HG02981 (cell line): ENCODE measurements around the gene CDH13.

Experiments used
- ATAC-seq: cut with Tn5 transposase; IDR thresholded peaks from one replicate; pipeline ENCODE4 v1.9.1; 2021; ENCODE audit warnings: mild to moderate bottlenecking, moderate library complexity; ENCODE audit not compliant: unreplicated experiment

CDH13 gene

DNA sequence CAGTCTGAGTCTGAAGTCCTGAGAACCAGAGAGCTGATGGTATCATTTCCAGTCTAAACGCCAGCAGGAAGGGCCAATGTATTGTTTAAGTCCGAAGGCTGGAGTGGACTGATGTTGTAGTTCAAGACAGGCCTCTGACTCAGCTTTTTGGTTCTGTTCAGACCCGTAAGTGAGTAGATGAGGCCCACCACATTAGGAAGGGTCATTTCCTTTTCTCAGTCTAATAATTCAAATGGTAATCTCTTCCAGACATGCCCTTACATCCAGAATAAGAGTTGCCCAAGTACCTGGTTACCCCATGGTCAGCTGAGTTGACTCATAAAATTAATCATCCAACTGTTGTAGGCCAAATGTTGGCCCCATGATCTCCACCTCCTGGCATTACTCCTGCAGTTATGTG is 738.4 kb downstream of the CDH13 start:
- no peak for ATAC-seq

GRCh38 chr16:83366228-83366627 is 739.5 kb downstream of the CDH13 start:
- ATAC-seq, result no peak

GRCh38 chr16:83374979-83375378 is 748.2 kb downstream of the CDH13 start:
- no peak for ATAC-seq

DNA sequence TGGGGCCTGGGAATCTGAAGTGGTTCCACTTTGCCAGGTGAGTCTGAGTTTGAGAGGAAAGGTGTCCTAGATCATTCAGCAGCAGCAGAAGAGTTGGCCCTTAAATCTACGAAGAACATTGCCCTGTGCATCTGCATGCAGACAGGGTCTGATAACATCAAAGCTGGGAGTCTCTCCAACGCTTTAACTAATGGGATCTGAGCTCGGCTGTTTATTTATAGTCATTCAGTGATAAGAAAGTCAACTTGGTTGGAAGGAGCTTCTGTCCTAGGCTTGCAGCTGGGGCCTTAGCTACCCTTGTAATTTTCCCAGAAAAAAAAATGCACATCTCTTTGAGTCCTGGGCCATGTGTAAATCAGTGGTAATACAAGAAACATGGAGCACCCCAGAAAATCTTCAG is 763.0 kb downstream of the CDH13 start:
- ATAC-seq, result no peak

DNA sequence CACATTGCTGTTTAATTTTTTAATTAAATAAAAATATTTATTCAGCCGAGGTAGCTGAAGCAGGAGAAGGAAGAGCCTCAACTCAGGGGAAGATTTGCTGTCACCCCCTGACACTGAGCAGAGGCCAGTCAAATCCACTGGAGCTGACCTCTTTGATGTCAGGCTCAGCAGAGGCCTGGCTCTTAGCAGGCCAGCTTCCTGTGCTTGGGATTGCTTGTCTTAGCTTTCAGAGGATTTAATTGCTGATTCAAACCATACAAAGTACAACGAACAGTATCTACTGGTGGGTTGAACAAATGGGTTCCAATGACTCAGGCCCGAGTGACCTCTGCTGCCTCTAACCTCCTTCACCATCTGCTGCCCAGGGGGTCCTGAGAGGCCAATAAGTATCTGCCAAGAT is 764.0 kb downstream of the CDH13 start:
- no peak for ATAC-seq

GRCh38 chr16:83392743-83393142 is 766.0 kb downstream of the CDH13 start:
- ATAC-seq, result no peak

- ATAC-seq, result no peak
Measured at GRCh38 chr16:83393196-83393981, 766.6 kb downstream of the CDH13 start.

- ATAC-seq, result no peak
Measured at GRCh38 chr16:83397601-83398291, 771.0 kb downstream of the CDH13 start.

DNA sequence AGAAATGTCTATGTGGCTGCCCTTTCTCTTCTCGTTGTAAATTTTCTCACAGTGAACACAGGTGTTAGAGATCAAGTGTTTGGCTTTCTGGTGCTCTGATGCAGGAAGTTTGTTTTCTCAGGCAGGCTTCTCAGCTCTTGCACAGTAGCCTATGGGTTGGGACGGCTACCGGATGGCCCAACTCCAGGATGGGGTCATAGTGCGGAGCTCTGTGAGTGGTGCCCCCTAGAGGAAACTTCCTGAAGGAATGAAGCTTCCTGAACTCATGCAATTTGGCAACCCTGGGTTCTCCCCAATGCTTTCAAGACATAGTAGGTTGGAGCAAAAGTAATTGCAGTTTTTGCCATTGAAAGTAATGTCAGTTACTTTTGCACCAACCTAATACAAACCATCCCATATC is 773.5 kb downstream of the CDH13 start:
- no peak for ATAC-seq

GRCh38 chr16:83402160-83402814 is 775.5 kb downstream of the CDH13 start:
- no peak for ATAC-seq

DNA sequence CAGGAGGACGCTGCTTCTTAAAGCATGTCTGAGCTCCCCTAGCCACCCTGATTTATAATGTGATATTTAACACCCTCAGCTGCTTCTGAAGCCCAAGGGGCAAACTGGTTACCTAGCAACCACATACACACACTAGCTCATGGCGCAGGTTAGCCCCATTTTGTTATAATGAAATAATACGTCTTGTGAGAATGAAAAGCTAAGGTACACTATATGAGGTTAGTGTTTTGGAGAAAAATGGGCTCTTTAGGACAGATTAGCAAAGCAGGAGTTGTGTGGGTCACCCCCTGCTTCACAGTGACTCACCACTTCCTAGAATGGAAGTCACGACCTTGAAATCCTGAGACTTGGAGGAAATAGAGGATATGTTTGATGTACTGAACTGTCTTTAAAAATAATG is 776.2 kb downstream of the CDH13 start:
- ATAC-seq, result no peak

DNA sequence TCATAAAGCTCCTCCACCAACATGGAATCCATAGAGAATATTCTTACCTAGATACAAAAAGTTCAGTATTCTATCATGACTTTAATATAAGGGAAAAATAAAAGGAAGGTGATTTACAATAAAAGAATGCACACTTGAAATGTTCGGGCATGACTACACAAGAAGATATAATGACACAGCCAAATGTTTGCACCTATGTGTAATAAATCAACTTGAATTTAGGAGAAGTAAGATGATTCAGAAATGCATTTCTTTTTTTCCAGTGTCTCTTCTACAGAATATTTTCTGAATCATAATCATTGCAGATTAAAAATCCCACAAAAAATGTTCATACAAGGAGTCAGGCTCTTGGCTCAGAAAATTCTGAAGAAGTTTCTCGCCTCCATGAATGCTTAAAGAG is 777.0 kb downstream of the CDH13 start:
- no peak for ATAC-seq

GRCh38 chr16:83404261-83404660 is 777.5 kb downstream of the CDH13 start:
- ATAC-seq, result no peak

GRCh38 chr16:83407928-83408327 is 781.2 kb downstream of the CDH13 start:
- no peak for ATAC-seq

GRCh38 chr16:83409347-83409746 is 782.6 kb downstream of the CDH13 start:
- no peak for ATAC-seq

DNA sequence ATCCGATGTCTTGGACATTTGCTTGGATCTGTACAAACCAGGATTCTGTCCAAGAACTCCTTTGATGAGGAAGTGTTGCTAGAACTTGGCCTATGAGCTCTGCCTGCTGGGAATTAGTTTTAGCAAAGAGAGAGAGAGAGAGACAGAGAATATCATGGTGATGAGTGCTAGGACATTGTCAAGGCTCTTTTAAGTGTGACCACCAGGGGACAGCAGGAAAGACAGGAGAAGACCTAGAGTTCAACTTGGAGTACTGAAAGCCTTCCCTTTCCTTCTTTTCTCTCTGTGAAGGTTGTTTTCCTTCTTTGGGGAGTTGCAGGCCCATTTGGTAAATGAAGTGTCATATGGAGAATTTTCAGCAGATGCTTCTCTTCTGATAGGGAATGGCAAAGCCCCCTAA is 791.8 kb downstream of the CDH13 start:
- no peak for ATAC-seq

DNA sequence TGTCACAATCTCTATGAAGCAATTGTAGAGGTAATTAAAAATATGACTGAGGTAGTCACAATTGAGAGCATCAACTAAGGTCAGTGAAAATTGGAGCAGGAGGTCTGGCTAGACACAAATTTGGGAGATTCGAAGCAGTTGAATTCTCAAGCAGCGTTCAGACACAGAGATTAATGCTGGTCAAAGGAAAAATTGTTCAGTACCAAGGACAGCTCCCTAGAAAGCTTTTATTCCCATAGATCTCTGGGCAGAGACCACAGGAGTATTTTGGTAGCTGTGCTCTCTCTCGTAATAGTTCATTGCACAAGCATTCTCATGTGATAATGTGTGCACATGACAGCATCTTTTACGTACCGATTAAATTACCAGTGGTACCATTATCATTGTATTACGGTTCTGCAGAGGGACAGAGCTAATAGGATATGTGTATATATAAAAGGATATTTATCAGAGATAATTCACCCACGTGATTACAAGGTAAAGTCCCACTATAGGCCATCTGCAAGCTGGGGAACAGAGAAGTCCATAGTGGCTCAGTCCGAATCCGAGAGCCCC is 793.5 kb downstream of the CDH13 start:
- no peak for ATAC-seq

- no peak for ATAC-seq
Measured at GRCh38 chr16:83433201-83433600, 806.4 kb downstream of the CDH13 start.

GRCh38 chr16:83437036-83437435 is 810.3 kb downstream of the CDH13 start:
- no peak for ATAC-seq

DNA sequence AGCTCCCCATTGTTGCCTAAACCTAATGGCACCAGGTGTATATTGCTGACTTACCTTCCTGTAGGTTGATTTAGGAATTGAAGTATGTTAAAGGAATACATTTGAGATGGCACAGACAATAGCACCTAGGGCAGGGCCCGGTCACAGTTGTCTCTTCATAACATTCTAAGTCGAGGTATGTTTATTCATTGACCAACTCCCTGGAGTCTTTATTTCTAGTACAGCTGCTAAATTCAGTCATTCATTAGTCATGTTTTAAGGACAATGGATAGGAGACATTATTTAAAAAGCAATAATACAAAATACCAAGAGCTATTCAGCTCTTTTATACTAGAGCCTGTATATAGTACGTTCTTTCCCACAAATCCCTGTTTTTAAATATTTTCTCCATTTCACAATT is 811.6 kb downstream of the CDH13 start:
- no peak for ATAC-seq

GRCh38 chr16:83439412-83439811 is 812.6 kb downstream of the CDH13 start:
- ATAC-seq, result no peak

DNA sequence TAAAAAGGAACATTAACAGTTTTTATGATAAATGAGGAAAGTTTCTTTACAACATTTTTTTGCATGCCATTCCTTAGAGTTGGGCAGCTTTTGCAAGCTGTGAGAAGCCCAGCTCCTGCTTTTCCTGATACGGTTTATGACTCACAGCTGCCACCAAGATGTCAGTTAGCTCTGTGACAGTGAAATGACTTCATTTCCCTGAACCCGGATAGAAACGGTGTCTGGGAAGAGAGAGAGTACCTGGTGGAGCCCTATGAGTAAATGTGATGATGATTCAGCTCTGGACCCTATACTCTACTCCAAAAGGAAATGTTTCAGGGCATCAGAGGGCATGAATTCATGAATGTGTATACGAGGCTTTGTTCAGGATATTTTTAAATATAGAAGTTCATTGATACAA is 814.7 kb downstream of the CDH13 start:
- no peak for ATAC-seq
